GM21717 (cell line): ENCODE measurements around the gene ZNF592.
"Not testable (repeated sequence)": the region's sequence is repeated elsewhere in the genome, so short reads cannot be mapped to it uniquely, and the experiment has no call there.

Experiments used
- ATAC-seq: cut with Tn5 transposase; IDR thresholded peaks from one replicate; pipeline ENCODE4 v1.9.1; 2021; ENCODE audit warnings: mild to moderate bottlenecking, moderate library complexity; ENCODE audit not compliant: unreplicated experiment

ZNF592 gene

DNA sequence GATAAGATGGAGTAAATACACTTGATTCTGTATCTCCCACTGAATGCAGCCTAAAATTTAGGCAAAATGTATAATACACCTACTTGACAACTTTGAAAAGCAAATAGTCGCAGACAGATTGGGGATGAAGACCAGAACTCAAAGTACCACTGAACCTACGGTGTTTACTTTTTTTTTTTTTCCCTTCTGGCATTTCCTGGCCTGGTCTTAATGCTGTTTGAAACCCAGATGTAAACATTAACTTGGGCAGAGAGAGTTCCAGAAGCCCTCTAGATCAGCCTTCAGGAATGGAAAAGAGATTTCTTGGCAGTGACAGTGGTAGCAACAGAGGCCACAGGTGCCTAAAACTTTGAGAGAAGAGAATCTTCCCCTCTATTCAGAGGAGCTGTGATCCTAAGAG is 96.6 kb downstream of the ZNF592 start:
- ATAC-seq: no peak

DNA sequence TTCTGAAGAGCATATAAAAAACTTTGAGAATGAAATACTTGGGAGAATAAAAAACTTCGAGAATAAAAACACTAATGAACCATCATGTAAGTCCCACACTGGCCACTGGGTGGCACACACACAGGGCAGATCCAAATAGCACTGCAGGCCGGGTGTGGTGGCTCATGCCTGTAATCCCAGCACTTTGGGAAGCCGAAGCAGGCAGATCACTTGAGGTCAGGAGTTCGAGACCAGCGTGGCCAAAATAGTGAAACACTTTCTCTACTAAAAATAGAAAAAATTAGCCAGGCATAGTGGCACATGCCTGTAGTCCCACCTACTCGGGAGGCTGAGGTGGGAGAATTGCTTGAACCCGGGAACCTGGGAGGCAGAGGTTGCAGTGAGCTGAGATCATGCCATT is 97.2 kb downstream of the ZNF592 start:
- not testable (repeated sequence) for ATAC-seq

DNA sequence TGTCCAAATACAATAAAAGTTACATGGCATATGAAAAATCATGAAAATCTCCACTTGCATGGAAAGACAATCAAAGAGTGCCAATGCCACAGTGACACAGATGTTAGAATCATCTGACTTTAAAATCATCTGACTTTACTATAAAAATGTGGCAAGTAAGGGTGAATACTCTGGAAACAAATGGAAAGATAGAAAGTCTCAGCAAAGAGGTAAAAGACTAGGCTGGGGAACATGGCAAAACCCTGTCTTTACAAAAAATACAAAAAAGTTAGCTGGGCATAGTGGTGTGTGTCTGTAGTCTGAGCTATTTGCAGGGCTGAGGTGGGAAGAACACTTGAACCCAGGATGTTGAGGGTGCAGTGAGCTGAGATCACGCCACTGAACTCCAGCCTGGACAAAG is 97.9 kb downstream of the ZNF592 start:
- no peak for ATAC-seq

DNA sequence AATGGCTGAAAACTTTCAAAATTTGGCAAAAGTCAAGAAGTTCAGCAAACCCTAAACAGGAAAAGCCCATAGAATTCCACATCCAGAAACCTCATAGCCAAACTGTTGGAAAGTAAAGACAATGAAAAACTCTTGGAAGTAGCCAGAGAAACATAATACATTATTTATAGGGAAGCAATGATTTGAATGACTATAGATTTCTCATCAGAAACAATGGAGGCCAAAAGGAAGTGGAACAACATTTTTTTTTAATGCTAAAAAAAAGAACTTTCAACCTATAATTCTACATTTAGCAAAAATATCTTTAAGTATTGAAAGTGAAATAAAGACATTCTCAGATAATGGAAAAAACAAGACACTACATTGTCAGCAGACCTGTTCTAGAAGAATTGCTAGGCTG is 99.0 kb downstream of the ZNF592 start:
- ATAC-seq: no peak

DNA sequence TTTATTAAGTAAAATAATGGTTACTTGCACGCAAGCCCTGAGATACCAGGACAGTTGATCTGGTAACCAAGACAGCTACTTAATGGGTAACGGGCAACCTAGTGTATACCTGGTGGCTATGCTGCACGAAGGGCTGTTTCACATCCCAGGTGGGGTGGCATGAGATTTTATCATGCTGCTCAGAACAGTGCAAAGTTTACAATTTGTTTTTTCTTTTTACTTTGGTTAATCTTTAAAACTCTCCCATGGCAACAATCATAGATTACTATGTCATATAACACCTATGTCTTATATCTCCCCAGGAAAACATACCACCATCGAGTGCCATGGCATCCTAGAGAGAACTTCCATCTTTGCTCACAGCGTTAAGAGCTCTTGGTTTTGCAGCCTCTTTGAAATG is 103.8 kb downstream of the ZNF592 start:
- no peak for ATAC-seq

DNA sequence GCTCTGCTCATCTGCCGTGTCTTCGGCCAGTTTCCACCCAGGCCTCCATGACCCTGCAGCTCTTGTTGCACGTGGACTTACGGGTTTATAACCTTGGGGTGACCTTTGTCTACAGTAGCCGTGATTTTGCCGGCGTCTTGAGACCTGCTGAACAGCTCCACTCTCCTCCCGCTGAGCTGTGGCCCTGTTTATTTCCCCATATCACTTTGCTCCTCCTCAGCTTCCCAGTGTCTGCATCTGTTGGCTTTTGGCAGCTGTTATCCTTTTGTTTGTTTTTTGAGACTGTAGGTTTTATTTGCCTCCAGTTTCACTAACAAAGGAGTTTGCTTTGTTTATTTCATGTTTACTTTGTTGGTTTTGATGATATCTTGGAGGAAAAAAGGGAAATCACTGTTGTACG is 106.7 kb downstream of the ZNF592 start:
- no peak for ATAC-seq

DNA sequence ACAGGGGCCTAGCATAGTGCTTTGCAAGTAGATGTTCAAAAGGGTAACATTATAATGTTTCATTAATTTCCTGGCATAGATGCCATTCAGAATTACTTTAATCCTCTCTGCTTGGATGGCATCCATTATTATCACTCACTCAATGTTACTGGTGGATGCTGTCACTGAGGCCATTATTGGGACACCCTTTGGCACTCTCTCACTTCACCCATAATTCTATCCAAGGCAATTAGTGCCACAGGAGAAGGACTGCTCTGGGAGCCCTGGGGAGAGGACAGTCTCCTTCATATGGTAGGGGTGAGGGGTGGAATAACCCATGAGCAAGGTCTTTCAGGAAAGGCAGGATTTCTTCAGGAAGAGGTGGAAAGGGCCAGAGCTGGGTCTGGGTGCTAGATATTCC is 107.4 kb downstream of the ZNF592 start:
- ATAC-seq: no peak
